Retina (tissue), 1 donor: ENCODE measurements around the gene CEP85.
"Not testable (repeated sequence)": the region's sequence is repeated elsewhere in the genome, so short reads cannot be mapped to it uniquely, and the experiment has no call there.

Experiments used
- DNase-seq: peaks from one replicate; pipeline ENCODE4 v3.0.0-alpha.2; 2016

The CEP85 gene

DNA sequence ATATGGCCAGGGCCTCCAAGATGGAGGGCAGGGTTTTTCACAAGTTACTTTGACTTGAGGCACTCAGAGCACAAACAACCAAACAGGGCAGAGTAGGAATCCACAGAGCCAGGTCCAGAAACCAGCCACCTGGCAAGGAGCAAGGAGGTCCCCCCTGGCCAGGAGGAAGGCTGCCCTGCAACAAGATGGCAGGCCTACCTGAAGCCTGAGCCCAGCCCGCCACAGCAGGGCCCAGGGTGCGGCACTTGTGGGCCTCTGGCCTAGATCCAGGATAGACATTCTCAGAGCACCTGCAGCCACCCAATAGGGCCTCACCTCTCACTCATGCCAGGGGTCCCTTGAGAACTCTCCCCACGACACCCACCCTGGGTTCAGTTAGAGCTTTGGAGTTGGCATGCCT, 57.4 kb downstream of the CEP85 start:
- DNase-seq: no peak

DNA sequence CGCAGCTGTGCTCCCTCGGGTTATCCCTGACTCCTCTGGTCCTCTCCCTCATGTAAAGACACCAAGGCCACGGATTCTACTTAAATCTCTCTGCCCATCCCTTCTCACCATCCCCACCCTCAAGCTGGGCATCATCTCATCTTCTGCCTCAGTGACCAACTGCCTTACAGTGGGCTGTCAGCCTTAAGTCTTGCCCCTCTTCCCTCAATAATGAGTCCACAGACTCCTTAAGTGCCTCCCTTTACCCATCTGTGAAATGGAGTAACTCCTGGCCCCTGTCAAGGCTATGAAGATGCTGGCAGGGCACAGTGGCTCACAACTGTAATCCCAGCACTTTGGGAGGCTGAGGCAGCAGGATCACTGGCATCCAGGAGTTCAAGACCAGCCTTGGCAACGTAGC, 57.9 kb downstream of the CEP85 start:
- no peak for DNase-seq

DNA sequence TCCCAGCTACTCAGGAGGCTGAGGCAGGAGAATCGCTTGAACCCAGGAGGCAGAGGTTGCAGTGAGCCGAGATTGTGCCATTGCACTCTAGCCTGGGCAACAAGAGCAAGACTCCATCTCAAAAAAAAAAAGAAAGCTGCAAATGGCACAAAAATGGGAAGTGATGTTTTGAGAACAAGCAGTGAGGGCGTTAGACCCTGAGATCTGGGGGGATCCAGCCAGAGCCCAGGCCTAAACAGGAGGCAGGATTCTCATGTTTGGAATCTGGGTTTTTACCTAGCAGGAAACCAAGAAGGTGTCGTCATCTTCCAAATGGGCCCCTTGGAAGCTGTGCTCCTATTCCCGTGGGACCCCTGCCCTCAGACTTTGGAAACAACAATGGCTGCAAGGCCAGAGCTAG, 58.7 kb downstream of the CEP85 start:
- not testable (repeated sequence) for DNase-seq

DNA sequence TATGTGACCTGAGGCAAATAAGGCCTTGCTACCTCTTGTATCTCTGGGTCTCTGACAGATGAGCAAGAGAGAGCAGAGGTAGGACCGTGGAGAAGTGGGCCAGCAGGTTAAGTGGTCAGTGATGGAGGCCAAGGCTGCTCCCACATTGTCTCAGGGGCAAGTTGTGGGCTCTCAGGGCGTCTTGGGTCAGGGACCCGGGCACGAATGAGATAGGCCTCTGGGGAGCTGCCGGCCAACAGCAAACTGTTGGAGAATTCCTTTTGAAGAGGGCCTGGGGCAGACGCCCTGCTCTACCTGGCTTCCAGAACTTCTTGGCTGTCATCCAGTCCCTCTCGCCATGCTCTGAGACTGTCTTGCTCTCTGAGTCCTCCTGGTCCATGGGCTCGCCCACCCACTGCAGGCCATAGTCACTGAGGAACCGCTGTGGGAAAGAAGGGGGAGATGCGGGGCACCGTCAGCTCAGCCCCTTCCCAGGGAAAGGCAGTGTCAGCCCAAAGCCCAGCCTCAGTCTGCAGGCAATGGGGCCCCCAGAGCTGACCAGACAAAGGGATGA, 60.0 kb downstream of the CEP85 start:
- DNase-seq: no peak

DNA sequence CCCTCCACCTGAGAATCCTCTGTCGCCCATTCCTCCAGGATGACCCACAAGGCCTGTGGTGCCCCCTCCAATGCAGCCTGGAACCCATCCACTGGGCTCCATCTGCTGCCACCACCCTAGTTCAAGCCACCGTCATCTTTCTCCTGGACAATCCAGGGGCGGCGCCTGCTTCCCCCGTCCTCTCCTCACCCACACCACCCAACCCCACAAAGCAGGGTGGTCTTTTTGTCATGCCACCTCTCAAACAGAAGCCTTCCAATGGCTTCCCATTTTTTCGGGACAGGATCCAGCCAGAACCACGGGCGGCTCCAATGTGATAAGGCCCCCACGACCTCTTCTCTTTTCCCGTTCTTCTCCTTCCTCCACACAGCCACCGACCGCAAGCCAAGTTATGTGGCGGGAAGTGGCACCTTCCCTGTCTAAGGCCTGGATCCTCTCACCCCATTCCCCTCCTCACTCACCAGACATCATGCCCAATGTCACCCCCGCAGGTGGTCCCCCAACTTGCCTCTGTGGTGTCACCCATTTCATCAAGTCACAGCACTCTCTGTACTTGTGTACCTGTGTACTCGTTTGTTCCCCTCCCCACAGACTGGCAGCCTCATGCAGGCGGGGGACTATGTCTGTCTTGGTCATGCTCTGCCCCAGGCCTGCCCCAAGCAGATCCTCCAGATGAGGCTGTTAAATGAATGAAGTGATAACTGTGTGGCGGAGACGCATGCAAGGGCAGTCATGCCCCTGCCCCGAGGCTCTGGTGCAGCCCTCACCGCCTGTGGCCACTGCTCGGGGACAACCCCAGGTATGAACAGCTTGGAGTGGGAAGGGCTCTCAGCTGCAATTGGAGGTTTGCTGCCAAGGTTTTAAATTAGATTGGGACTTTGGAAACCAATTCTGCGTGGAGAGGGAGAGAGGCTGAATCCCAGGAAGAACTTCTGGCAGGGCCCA, 61.5 kb downstream of the CEP85 start:
- no peak for DNase-seq

DNA sequence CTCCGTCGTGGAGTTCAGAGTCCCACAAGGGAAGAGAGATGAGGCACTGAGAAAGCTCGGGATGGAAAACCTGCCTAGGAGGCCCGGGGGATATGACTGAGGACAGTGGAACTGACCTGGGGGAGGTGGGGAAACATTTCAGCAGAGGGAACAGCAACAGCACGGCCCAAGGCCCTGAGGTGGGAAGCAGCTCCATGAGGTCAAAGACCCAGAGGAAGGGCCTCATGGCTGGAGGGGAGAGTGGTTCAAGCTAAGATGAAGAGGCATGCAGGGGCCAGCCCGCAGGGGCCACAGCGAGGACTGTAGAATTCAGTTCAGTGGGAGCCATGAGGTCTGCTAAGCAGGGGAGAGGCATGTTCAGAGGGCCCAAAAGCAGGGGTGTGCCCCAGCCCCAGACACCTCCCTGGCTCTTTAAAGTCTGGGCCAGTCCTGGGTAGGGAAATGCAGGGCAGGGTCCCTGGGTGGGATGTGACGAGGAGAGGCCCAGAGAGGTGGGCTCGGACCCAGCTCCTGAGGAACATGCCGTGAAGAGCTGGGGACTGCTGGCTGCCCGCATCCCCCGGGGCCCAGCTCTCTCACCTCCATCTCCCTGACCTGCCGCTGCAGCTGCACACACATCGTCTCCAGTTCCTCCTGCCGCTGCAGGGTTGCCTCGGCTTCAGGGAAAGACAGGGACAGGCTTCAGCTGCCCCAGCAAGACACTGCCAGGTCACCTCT, 62.5 kb downstream of the CEP85 start:
- no peak for DNase-seq

DNA sequence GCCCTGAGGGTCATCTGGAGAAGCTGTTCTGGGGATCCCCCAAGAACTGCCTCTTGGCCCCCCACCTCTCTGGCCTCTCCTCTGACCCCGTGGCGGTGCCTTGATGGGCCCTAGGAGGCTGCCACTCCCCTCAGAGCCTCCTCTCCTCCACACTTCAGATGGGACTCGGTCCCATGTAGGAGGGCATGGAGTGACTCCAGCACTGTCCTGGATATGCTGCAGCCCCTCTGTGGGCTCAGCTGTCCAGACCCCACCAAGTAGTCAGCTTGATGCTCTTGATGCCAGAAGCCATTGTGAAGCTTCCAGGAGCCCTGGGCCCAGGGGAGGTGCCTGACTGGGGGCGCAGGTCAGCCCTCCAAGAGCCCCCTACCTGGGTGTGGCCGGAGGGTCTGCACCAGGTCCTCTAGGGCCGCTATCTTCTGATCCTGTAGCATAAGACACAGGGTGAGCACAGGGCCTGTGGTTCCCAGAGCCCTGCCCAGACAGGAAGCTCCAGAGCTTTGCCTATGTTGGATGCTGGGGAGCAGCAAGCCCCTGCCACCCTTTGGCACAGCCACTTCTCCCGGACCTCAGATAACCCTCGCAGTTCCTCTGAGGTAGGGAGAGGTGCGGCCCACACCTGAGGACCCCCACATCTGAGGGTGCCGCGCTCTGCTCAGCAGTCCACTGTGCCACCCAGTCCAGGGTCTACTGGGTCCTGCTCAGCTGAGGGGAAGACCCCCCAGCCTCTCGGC, 63.2 kb downstream of the CEP85 start:
- no peak for DNase-seq

DNA sequence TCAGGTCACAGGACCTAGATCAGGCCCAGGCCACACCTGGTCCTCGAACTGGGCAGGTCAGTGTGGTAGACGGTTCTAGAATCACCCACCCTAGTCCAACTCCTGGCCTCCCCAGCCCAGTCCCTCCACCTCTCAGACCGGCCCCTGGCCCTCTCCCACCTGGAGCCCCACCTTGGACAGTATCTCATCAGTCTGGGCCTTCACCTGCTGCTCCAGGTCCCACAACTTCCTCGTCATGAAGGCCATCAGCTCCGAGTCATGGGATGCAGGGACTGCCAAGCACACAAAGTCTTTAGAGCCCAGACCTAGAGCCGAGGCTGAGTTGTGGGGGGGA, 63.8 kb downstream of the CEP85 start:
- no peak for DNase-seq

DNA sequence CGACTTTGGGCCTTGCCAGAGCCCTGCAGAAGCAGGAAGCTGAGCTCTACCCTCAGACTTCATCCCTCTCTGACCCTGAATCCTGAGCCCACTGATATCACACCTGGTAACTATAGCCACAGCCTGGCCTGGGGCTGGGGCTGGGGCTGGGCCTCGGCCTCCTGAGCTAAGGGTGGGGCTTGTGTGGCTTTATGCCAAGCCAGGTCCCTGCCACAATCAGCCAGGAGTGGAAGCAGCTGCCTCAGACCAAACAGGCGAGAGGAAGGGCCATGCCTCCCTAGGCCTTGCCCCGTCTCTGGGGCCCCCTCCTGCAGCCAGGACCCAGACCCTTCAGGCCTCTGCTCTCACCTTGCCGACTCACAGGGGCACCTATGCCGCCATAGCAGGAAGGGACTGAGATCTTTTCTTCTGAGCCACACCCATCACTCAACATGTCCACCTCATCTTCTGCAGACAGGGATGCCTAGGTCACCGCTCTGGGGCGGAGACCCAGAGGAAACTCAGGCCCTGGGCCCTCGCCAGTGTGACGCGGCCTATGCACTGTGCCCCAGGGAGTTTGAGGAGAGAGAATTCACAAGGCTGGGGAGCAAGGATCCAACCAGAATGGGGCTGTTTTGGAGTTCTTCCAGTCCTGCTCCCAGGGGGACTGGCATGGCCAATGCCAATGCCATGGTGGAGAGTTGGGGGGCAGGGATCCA, 66.7 kb downstream of the CEP85 start:
- no peak for DNase-seq

DNA sequence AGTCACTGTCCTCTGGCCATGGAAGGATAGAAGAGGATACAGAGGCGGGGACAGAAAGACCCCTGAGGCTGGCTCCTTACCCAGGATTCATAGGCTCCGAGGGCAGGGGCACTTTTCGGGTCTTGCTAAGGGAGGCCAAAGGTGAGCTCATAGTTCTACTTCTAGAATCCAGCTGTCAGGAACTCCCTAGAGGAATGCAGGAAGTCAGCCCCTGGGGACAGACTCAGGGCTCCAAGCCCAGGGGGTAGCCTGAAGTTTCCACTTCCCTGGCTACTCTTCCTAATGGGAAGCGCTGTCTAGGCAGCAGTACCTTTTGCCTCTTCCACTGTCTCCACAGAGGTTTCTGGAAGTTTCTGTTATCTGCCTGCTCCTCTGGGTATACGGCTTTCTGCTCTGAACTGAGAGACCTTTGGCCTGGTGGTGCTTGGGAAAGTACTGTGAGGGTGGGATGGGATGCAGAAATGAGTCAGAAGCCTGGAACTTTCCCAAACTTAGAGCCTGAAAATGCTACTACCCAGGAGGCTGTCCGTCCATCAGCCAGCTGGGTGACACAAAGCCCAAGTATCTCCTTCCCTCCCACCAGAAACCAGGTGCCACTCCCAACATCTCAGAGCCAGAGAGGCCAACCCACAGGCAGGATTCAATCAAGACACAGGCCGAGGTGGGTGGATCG, 68.9 kb downstream of the CEP85 start:
- DNase-seq: no peak

DNA sequence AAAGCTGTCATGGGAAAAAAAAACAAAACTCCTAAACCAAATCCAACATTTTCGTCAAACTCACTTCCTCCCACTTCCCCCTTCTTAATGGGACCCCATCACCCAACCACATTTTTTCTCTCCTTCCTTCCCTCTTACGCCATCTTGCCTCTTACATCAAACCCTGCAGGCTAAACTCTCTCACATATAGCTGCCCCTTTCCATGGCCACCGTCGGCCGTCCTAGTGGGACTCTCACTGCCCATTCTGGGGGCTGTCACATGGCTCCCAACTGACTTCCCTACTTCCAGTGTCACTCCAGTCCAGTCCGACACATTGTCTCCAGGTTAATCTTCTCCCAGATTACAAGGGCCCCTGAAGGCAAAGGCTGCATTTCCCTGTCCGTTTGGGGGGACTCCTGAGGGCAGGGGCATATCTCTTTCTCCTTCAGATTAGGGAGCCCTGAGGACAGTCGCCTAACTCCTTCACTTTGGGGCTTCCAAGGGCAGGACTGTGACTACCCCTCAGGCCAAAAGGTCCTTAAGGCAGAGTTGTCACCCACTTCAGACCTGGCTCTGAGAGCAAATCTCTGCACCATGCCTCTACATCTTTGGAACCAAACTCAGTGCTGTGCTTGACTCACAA, 71.8 kb downstream of the CEP85 start:
- DNase-seq: no peak

DNA sequence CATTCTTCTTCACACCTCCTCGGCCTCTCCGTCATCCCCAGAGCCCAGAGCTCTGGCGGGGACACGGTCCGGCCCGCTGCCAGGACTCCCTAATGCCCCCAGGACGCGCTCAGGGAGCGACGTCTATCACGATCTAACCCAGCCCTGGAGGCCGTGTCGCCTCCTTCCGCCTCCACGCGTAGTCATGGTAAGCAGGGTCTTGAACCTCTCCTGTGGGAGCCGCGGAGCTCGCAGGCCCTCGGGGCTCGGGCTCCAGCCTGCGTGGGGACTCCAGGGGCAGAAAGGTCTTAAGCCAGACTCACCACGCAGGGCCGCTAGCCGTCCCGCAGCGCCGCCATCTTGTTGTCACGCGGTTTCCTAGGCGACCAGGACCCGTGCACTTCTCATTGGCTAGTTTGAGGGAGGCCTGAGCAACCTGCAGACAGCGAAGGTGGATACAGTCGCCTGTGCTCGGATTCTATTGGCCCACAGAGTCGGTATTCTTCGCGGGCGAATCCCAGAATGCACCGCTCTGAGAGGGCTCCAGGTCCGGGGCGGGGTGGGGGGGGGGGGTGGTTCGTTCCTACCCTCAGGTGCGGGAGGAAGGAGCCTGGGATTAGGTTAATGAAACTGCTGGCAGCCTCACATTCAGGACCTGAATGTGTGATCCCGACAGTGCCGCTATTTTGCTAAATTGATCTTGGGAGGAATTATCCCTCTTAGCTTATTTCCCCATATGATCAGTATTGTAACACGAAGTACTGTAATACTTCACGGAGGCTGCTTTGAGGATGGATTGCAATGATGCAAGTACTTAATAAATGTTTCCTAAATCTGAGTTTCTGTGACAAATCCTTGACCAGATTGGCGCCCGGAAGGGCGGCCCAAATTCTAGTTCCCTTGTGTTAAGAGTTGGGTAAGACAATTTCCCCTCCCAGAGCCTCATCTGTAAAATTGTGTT, 72.6 kb downstream of the CEP85 start, which contains the start of gene UBXN11:
Gene UBXN11 (minus strand): TSS at position 347 of the 940 bp plus-strand sequence. CDS start 3,753 bp downstream, outside the sequence.
- DNase-seq: peak; percentile 88

DNA sequence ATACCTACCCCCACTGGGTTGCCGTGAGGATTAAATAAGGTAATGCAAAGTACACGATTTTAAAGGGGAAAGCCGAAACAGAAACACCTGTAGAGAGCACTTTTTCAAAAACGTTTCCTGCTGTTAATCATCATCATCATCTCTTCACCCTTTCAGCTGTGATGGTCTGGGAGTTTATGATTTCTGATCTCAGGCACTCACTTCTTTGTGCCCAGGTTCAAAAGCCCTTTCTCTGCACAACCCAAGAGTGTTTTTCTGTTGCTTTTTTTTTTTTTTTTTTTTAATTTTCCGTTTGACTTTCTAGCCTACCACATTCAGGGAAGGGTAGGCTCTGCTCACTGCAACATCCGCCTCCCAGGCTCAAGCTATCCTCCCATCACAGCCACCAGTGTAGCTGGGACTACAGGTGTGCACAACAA, 73.4 kb downstream of the CEP85 start:
- no peak for DNase-seq

DNA sequence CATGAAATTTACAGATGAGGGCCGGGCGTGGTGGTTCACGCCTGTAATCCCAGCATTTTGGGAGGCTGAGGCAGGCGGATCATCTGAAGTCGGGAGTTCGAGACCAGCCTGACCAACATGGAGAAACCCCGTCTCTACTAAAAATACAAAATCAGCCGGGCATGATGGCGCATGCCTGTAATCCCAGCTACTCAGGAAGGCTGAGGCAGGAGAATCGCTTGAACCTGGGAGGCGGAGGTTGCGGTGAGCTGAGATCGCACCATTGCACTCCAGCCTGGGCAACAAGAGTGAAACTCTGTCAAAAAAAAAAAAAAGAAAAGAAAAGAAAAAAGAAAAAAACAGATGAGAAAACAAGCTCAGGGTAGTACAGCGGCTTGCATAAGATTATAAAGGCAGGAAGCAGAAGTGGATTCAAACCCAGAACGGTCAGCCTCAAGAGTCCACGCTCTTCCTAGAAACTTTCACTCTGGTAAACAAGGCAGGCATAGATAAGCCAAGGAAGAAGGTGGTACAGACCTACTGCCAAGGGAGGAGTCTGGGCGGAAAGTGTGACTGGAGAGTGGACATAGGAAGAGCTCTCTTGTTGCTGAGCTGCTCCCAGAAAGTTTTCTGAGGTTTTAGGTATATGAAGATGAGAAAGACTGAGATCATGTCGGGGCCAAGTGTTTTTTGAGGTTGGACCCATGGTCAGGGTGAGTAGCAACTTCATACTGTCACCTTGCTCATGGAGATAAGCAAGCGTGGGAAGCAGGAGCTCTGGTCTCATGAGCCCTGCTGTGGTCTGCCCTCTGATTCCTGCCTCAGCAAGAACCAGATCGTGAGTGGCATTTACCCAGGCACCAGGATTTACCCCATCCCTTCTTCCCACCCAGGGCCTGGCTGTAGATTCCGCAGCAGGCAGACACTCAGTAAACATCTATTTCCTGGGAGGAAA, 74.2 kb downstream of the CEP85 start:
- not testable (repeated sequence) for DNase-seq

DNA sequence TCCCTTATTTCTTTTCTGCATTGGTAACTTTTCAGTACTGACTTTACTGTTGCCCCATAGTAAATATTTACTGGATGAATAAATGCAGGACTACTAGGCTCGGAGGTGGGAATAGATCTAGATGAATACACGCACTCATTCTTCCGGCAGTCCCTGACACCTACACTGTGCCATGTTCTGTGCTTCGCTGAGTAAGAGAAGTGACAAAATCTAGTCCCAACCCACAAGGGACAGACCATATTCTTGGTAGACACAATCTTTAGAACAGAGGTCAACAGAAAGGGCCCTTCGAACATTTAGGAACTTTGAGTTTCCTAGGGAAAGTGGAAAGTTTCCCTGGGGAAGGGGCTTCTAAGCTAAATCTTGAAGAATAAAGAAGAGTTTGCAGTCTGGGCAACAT, 80.5 kb downstream of the CEP85 start:
- no peak for DNase-seq

DNA sequence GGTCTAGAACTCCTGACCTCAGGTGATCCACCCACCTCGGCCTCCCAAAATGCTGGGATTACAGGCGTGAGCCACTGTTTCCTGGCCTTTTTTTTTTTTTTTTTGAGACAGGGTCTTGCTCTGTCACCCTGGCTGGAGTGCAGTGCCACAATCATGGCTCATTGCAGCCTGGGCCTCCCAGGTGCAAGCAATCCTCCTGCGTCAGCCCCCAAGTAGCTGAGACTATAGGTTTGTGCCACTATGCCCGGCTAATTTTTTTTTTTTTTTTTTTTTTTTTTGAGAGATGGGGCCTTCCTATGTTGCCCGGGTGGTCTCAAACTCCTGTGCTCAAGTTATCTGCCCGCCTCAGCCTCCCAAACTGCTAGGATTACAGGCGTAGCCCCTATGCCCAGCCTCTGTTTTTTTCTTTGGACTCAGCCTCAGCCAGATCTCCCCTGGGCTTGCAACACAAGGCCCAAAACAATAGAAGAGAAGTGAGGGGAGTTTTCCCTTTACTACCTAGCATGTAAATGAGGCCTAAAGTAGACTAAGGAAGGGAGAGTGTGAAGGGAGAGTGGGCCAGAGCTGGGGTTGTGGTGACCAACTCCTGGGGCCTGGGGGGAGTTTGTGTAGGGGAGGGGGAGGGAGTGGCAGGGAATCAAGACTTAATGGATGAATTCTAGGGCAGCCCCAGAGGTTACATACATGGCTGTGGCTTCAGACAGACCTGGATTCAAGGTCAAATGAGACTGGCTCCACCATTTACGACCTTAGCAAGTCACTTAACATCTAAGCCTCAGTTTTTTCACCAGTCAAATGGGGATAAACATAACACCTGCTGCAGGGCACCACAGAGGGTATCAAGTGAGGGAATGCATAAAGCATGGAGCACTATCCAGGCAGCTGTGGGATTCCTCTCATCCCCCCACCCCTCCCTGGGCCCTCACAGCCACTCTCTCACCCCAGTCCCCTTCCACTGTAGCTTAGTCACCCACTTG, 82.2 kb downstream of the CEP85 start:
- no peak for DNase-seq

DNA sequence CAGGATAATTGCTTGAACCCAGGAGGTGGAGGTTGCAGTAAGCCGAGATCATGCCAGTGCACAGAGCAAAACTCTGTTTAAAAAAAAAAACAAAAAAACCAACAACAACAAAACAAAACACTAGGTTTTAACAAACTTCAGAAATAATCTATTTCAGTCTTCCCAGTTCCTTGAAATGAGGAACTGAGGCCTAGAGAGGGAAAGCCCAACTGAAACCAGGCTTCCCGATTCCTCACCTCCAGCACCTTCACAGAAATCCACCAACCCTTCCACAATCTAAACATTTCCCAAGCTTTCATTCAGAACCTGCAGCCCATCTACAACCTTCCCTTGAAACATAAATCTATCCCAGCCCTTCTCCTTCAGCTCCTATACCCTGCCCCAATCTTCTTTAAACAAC, 83.1 kb downstream of the CEP85 start:
- no peak for DNase-seq
